AG08396 (cell line): ENCODE data around the gene GLRA3.

Experiments
- DNase-seq: peaks from one replicate; pipeline ENCODE4 v3.0.0; 2012; ENCODE audit warnings: low spot score, mixed read lengths

The GLRA3 gene

DNA sequence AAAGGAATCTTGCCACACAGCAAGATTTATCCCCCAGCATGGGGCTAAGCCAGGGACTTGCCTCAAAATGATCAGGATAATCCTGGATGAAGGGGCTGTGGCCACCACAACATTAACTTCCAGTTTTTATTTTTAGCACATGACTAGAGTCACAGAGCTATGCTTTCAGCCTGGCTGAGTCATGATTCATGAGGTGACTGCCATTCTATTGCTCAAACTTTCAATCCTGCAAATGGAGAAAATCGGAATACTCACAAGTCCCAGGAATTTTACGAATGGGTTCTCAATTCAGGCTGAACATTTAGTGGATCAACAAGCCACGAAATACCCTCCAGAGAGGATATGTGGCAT lies 236.1 kb downstream of the GLRA3 start:
- peak; percentile 52 for DNase-seq

DNA sequence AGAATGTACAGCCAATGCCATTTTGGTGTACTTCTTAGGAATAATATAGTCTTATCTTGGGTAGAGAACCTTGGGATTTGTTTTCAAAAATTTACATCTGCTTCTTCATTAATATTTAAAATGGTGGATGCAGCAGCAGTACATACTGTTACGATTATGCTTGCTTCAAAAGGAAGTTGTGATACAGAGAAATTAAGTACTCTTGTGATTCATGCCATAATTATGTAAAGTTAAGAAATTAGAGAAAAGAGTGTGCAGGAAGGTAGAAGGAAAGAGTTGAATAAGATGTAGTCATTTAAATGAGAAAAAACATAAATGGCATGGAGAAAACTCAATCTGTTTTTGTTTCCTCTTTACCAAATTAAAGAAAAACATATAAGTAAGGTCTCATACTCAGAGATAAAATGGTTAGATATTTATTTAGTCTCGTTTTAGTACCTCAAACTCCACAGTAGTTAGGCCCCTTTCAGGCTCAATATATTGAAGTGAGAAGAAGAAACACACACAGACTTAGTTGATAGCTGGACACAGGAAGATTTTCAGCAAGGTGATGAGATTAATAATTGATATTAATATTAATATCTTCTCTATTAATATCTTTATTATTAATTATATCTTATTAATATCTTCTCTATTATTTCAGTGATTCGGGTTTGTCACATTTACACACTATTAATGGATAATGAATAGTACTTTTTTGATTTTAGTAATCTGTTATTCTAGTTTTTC lies 236.6 kb downstream of the GLRA3 start:
- DNase-seq: no peak

DNA sequence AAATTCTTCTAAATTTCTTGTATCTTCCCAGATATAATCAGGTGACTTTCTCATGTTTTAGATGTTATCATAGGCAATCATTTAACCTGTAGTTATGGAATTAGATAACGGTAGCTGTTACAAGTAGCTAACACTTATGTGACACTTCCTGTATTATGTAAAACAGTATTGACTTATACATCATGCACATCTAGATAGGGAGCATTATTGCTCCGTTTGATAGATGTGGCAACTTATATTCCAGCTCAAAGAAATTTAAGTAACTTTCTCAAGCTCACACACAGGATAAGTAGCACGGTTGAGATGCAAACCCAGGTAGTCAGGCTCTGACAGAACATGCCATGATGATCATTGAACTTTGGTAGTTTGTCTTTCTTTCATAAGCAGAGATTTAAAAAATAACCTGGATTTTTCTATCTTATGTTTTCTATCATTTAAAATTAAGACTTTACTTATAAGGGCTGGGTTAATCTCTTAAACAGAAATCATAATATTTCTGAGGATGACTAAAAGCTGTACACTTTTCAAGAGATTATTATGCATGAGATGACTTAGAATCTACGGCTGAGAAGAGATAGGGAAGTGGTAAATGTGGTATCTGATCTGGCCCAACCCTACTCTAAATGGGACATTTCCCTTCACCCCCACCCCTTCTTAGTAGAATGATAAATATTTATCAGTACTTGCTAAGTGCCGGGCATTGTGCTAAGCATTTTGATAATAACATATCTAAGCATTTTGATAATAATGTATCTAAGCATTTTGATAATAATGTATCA lies 237.6 kb downstream of the GLRA3 start:
- no peak for DNase-seq

DNA sequence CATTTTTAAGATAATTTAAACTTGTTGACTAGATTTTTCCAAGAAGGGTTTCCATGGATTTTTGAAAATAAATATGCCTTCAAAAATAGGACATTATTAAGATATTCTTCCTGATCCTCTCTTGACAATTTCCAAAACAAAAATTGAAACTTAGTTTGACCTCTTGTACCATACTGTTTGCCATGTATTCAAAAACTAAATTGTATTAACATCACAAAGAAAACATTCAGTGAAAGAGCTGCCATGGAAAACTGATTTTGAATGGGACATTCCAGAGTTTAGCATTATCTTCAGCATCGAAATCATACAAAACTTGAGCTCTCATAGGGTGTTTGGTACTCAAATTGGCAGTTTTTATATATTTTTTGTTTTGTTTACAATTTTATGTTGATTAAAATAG lies 238.7 kb downstream of the GLRA3 start:
- DNase-seq: no peak
